Breast epithelium (tissue), 3 donors: ENCODE data around the gene TRMT2A.
A peak's percentile ranks its signal among the peaks of the same experiment; 100 is the strongest.

Experiments used
- POLR2A ChIP-seq: fragments of 450-650 bp; IDR thresholded peaks from one replicate; pipeline ENCODE4 v1.6.1; 2016; ENCODE audit warnings: antibody characterized with exemption, mild to moderate bottlenecking, moderate library complexity
- TF ChIP-seq, protein P1 (sequence below), 3 donors: fragments of 450-650 bp; IDR thresholded peaks; one replicate each; pipeline ENCODE4 v1.5.1; 2016 to 2017; ENCODE audit warnings: antibody characterized with exemption in 3 of 3, mild to moderate bottlenecking in 3 of 3, moderate library complexity in 3 of 3

DNA sequence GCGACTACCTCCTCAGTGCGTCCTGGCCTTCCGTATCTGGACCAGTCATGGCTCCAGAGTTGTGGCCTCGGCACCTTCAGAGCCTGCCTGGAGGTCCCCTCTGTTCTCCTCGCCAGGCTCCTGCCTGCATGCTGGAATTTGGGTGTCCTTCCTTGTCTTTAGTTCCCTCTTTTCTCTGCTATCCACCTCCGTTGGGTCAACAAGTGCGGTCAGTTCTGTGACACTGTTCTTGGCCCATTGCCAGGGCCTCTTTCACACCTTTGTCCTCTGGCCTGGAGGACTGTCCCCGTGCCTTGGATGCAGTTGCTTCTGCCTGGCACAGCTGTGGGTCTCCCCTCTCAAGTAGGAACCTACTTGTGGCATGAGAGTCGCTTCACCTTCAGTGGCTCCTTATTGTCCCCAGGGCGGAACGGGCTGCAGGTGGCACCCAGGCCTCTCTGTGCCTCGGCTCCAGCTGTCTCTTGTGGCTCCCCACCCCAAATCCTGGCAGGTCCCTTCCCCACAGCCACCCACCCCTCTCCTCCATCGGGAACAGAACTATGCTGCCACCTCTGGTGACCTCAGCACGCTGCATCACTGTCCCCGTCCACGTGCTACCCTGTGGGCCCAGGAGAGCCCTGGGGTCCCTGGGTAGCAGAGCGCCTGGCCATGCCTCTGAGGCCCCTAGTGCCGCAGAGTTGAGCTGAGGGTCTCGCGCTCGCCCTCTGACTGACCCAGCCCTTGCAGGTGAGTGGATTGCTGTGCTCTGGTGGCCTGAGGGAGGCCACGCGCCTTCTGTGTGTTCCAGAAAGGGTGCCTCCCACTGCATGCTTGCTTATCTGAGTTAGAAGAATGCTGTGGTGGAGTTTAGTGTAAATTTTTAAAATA is 32.2 kb downstream of the TRMT2A start:
- TF ChIP-seq, protein P1, sequence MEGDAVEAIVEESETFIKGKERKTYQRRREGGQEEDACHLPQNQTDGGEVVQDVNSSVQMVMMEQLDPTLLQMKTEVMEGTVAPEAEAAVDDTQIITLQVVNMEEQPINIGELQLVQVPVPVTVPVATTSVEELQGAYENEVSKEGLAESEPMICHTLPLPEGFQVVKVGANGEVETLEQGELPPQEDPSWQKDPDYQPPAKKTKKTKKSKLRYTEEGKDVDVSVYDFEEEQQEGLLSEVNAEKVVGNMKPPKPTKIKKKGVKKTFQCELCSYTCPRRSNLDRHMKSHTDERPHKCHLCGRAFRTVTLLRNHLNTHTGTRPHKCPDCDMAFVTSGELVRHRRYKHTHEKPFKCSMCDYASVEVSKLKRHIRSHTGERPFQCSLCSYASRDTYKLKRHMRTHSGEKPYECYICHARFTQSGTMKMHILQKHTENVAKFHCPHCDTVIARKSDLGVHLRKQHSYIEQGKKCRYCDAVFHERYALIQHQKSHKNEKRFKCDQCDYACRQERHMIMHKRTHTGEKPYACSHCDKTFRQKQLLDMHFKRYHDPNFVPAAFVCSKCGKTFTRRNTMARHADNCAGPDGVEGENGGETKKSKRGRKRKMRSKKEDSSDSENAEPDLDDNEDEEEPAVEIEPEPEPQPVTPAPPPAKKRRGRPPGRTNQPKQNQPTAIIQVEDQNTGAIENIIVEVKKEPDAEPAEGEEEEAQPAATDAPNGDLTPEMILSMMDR (IDR thresholded peaks at IDR 0.05), result peak in 1 of 3 donors; percentile 8
- TF ChIP-seq POLR2A, result no peak
